ENCODE data around the gene DPAGT1. TPM values are rescaled to one million over a fixed set of nuclear protein-coding genes. Genes with fewer than 3 reads are reported as not detected.

Gene DPAGT1
- total RNA-seq, 2 experiments from 2014 or later, result 31.7 to 83.4 TPM

- no peak overlapping the region for H3K4me3 ChIP-seq (ENCODE audit: low read depth, low read length, poor library complexity, severe bottlenecking)
- DNase-seq (ENCODE audit: low spot score), result no peak
- intact Hi-C loops (cut with micrococcal nuclease; ENCODE audit: unreplicated experiment), result no loop called here
- H3K4me1 ChIP-seq (ENCODE audit: insufficient read depth, low read length, poor library complexity, severe bottlenecking), result peaks cover 18% of the 10 kb centered on the region
- H3K27ac ChIP-seq (ENCODE audit: low read depth, low read length, poor library complexity, severe bottlenecking), result no peak overlapping the region
- H2AFZ ChIP-seq (ENCODE audit: low read length), result no peak overlapping the region
- no peak for TF ChIP-seq CTCF (conservative IDR thresholded peaks at IDR 0.05; ENCODE audit: low read length)
- TF ChIP-seq EZH2phosphoT487 (IDR thresholded peaks at IDR 0.05; ENCODE audit: borderline replicate concordance, low read depth, low read length), result no peak
- H3K4me2 ChIP-seq (ENCODE audit: low read length), result 0 out of 2 replicates have a peak overlapping the region, but pooled peaks have one; percentile 1
- H3K9me3 ChIP-seq (ENCODE audit: low read length), result no peaks in the 10 kb centered on the region
- ChIA-PET CTCF (ENCODE audit: unreplicated experiment) (interaction anchor here (0.6 to 1.4 kb wide), 2 partner anchors 11 to 46 kb away, joined by 3 to 7 read pairs; partner anchors contain the start of gene HINFP), POLR2A (interaction anchor here (0.9 to 4.0 kb wide), 4 partner anchors 9 to 13 kb away, joined by 3 to 41 read pairs (median 8); partner anchors contain the start of gene HINFP)
- BruUV-seq (replicated peaks), result no TSS peak
- no peaks in the 10 kb centered on the region for H4K20me1 ChIP-seq (ENCODE audit: insufficient read depth, low read length)
- peaks cover 15% of the 10 kb centered on the region for H3K36me3 ChIP-seq (ENCODE audit: insufficient read depth, low read length)
- H3K79me2 ChIP-seq (ENCODE audit: insufficient read depth, low read depth, low read length), result peaks cover 6% of the 10 kb centered on the region; the same call in 1 of the 2 replicates
- H3K9me2 ChIP-seq (ENCODE audit: insufficient read depth, low read length), result no peaks in the 10 kb centered on the region
These were observed 8.2 kb upstream of the DPAGT1 start for GRCh38 chr11:119109843-119110242.

DNA sequence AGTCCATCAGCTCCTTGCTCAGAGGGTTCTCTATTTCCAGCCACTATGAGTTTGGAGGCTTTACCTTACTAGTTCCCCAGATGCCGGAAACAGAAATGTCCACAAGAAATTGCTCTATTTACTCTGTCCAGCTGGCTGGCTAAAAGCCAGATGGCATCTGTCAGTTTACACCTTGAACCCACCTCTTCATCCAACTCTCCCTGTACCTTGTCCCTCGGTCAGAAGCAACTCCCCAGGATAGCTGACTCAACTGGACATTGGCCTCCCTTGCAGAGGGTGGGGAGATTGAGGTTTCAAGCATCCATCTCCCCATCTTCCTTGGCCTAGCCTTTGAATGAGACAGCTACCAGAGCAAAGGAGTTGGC lies 7.2 kb upstream of the DPAGT1 start:
- peak overlapping the region; percentile 93 for H3K4me3 ChIP-seq (ENCODE audit: low read depth, low read length, poor library complexity, severe bottlenecking)
- H4K20me1 ChIP-seq (ENCODE audit: insufficient read depth, low read length), result no peaks in the 10 kb centered on the region
- BruUV-seq (replicated peaks), result no TSS peak
- H3K4me2 ChIP-seq (ENCODE audit: low read length), result peak overlapping the region; percentile 99
- H3K36me3 ChIP-seq (ENCODE audit: insufficient read depth, low read length), result peaks cover 10% of the 10 kb centered on the region
- intact Hi-C loops (cut with micrococcal nuclease; ENCODE audit: unreplicated experiment), result loop anchor here (1.0 kb wide), 1 partner anchor 12 kb away; the partner anchor contains the start of gene HINFP
- peaks cover 6% of the 10 kb centered on the region; the same call in 1 of the 2 replicates for H3K79me2 ChIP-seq (ENCODE audit: insufficient read depth, low read depth, low read length)
- ChIA-PET POLR2A (interaction anchor here (0.5 to 4.0 kb wide), 7 partner anchors 10 to 1101 kb away, joined by 3 to 41 read pairs (median 3); partner anchors contain the start of genes HINFP and VPS11), CTCF (ENCODE audit: unreplicated experiment) (interaction anchor here (1.4 kb wide), 1 partner anchor 12 kb away, joined by 7 read pairs; the partner anchor contains the start of gene HINFP)
- H2AFZ ChIP-seq (ENCODE audit: low read length), result no peak overlapping the region
- peak overlapping the region; percentile 41 for H3K27ac ChIP-seq (ENCODE audit: low read depth, low read length, poor library complexity, severe bottlenecking)
- TF ChIP-seq EZH2phosphoT487 (IDR thresholded peaks at IDR 0.05; ENCODE audit: borderline replicate concordance, low read depth, low read length) (no peak), CTCF (conservative IDR thresholded peaks at IDR 0.05; ENCODE audit: low read length) (no peak)
- no peaks in the 10 kb centered on the region for H3K9me2 ChIP-seq (ENCODE audit: insufficient read depth, low read length)
- peaks cover 21% of the 10 kb centered on the region for H3K4me1 ChIP-seq (ENCODE audit: insufficient read depth, low read length, poor library complexity, severe bottlenecking)
- no peak for DNase-seq (ENCODE audit: low spot score)
- no peaks in the 10 kb centered on the region for H3K9me3 ChIP-seq (ENCODE audit: low read length)
